Measurements from ENCODE around the gene RTL3. TPM values are rescaled to one million over a fixed set of nuclear protein-coding genes. Genes with fewer than 3 reads are reported as not detected.

Gene RTL3
- polyA plus RNA-seq, 2 of the 4 experiments (the other 2 are of a cell fraction), result not detected

Other genes starting within 250 kb of the RTL3 start
- not detected in 2 replicates for gene LPAR4, start 88.4 kb upstream of the RTL3 start, polyA plus RNA-seq (2011; rRNA removed)
- gene LPAR4, start 88.4 kb upstream of the RTL3 start, polyA plus RNA-seq (2017; fragmentation: RNase III; extraction: RNeasy Plus Mini Kit Qiagen cat#74134 plus additional on column Dnase treatment), result not detected in 3 replicates